Calu3 (cell line): ENCODE data around the gene CCNG2. TPM values are rescaled to one million over a fixed set of nuclear protein-coding genes. Genes with fewer than 3 reads are reported as not detected.

Experiments used
- BruUV-seq: library from RNA; stranded (reverse); fragments of 400-500 nt; replicated peaks from 2 replicates; lab custom pipeline; 2021; lab: Mats Ljungman, UMichigan
- CTCF ChIA-PET: fragments of 300-600 bp; sonication (Branson Sonifier 250); formaldehyde crosslinking; loops from one replicate; lab custom pipeline; 2022; ENCODE audit warnings: antibody characterized with exemption; lab: Charles Lee
- DNase-seq: peaks from one replicate; pipeline ENCODE4 v3.0.0; 2022
- H3K27ac Mint-ChIP-seq: one replicate; pipeline ENCODE4 v1.8.0; 2022; ENCODE audit warnings: mixed read lengths; ENCODE audit not compliant: unreplicated experiment
- H3K27me3 Mint-ChIP-seq: one replicate; pipeline ENCODE4 v1.8.0; 2022; ENCODE audit warnings: mixed read lengths; ENCODE audit not compliant: unreplicated experiment
- H3K36me3 Mint-ChIP-seq: one replicate; pipeline ENCODE4 v1.8.0; 2022; ENCODE audit warnings: mild to moderate bottlenecking, moderate library complexity, mixed read lengths; ENCODE audit not compliant: insufficient read depth, unreplicated experiment
- H3K4me1 Mint-ChIP-seq: one replicate; pipeline ENCODE4 v1.8.0; 2022; ENCODE audit warnings: mild to moderate bottlenecking, low read depth, mixed read lengths; ENCODE audit not compliant: unreplicated experiment
- H3K4me3 Mint-ChIP-seq: one replicate; pipeline ENCODE4 v1.8.0; 2022; ENCODE audit warnings: mild to moderate bottlenecking, low read depth, moderate library complexity, mixed read lengths; ENCODE audit not compliant: unreplicated experiment
- H3K9me3 Mint-ChIP-seq: one replicate; pipeline ENCODE4 v1.8.0; 2022; ENCODE audit warnings: low read depth, mixed read lengths; ENCODE audit not compliant: unreplicated experiment
- CTCF ChIP-seq: fragments of 200-600 bp; IDR thresholded peaks from one replicate; pipeline ENCODE4 v1.8.0; 2022; ENCODE audit warnings: antibody characterized with exemption; ENCODE audit not compliant: unreplicated experiment
- intact Hi-C: fragments of 100-400 bp; cut with micrococcal nuclease; formaldehyde crosslinking; loops from one replicate; pipeline ENCODE4 v1.10.0; 2022; ENCODE audit not compliant: unreplicated experiment
- total RNA-seq: library from RNA; stranded (reverse); gene quantifications from 2 replicates; pipeline ENCODE4 v1.2.3, GENCODE V29; 2022

CCNG2 gene
- total RNA-seq, 1 experiment from 2014 or later, result 25.2 TPM

GRCh38 chr4:77142646-77143028 lies 14.4 kb upstream of the CCNG2 start:
- Mint-ChIP-seq H3K4me3 (no peak overlapping the region), H3K9me3 (no peaks in the 10 kb centered on the region), H3K36me3 (no peaks in the 10 kb centered on the region), H3K4me1 (peaks cover 8% of the 10 kb centered on the region), H3K27ac (no peak overlapping the region), H3K27me3 (no peaks in the 10 kb centered on the region)
- CTCF ChIA-PET, result no interaction called here
- TF ChIP-seq CTCF, result no peak
- no peak for DNase-seq
- no TSS peak for BruUV-seq
- intact Hi-C loops, result no loop called here

GRCh38 chr4:77143091-77143490 lies 13.9 kb upstream of the CCNG2 start:
- DNase-seq, result no peak
- H3K27me3 Mint-ChIP-seq, result no peaks in the 10 kb centered on the region
- H3K4me1 Mint-ChIP-seq, result peaks cover 8% of the 10 kb centered on the region
- no TSS peak for BruUV-seq
- CTCF ChIA-PET, result no interaction called here
- intact Hi-C loops, result no loop called here
- no peak overlapping the region for H3K27ac Mint-ChIP-seq
- no peaks in the 10 kb centered on the region for H3K9me3 Mint-ChIP-seq
- no peak overlapping the region for H3K4me3 Mint-ChIP-seq
- TF ChIP-seq CTCF, result no peak
- H3K36me3 Mint-ChIP-seq, result no peaks in the 10 kb centered on the region

GRCh38 chr4:77145842-77146185 lies 11.2 kb upstream of the CCNG2 start:
- intact Hi-C loops, result loop anchor here (5.0 kb wide), 1 partner anchor 49 kb away; no protein-coding TSS in a partner anchor
- BruUV-seq, result no TSS peak
- Mint-ChIP-seq H3K36me3 (no peaks in the 10 kb centered on the region), H3K9me3 (no peaks in the 10 kb centered on the region), H3K27me3 (no peaks in the 10 kb centered on the region), H3K27ac (no peak overlapping the region), H3K4me3 (no peak overlapping the region), H3K4me1 (peaks cover 8% of the 10 kb centered on the region)
- CTCF ChIA-PET, result no interaction called here
- no peak for DNase-seq
- TF ChIP-seq CTCF, result no peak

GRCh38 chr4:77146186-77147078 lies 10.6 kb upstream of the CCNG2 start:
- no peak overlapping the region for H3K4me3 Mint-ChIP-seq

More at GRCh38 chr4:77146186-77147078, 10.6 kb upstream of the CCNG2 start:
- no peak for DNase-seq
- CTCF ChIA-PET, result no interaction called here
- Mint-ChIP-seq H3K9me3 (no peaks in the 10 kb centered on the region), H3K4me1 (peaks cover 8% of the 10 kb centered on the region), H3K27ac (no peak overlapping the region), H3K27me3 (no peaks in the 10 kb centered on the region), H3K36me3 (no peaks in the 10 kb centered on the region)
- no TSS peak for BruUV-seq
- TF ChIP-seq CTCF, result no peak
- intact Hi-C loops, result loop anchor here (5.0 kb wide), 1 partner anchor 49 kb away; no protein-coding TSS in a partner anchor
